Activated B cell treated with CpG ODN at 0.5 μM for 24 hours (primary cell): ENCODE results near the gene HIGD2A. TPM values are rescaled to one million over a fixed set of nuclear protein-coding genes. Genes with fewer than 3 reads are reported as not detected.
A peak's percentile ranks its signal among the peaks of the same experiment; 100 is the strongest.

Source experiments
- ATAC-seq: fragments of 200-7000 bp; cut with Tn5 transposase; one replicate; pipeline ENCODE4 v1.10.0; 2021; ENCODE audit warnings: low read depth, mild to moderate bottlenecking, moderate library complexity
- CTCF ChIA-PET: fragments of 350-600 bp; sonication (Branson Sonifier 250); formaldehyde crosslinking; loops from one replicate; lab custom pipeline; 2021; ENCODE audit warnings: antibody characterized with exemption; lab: Charles Lee
- POLR2A ChIA-PET: fragments of 350-600 bp; sonication (Branson Sonifier 250); formaldehyde crosslinking; loops from one replicate; lab custom pipeline; 2021; ENCODE audit warnings: antibody characterized with exemption; lab: Charles Lee
- DNase-seq: peaks from one replicate; pipeline ENCODE4 v3.0.0; 2022
- H3K27ac Mint-ChIP-seq: one replicate; pipeline ENCODE4 v1.8.0; 2020; ENCODE audit warnings: mixed read lengths
- H3K27me3 Mint-ChIP-seq: one replicate; pipeline ENCODE4 v1.8.0; 2021; ENCODE audit warnings: mixed read lengths
- H3K36me3 Mint-ChIP-seq: one replicate; pipeline ENCODE4 v1.8.0; 2021; ENCODE audit warnings: low read depth, mixed read lengths
- H3K4me1 Mint-ChIP-seq: one replicate; pipeline ENCODE4 v1.8.0; 2021; ENCODE audit warnings: mixed read lengths
- H3K4me3 Mint-ChIP-seq: one replicate; pipeline ENCODE4 v1.8.0; 2020; ENCODE audit warnings: mild to moderate bottlenecking, mixed read lengths
- H3K9me3 Mint-ChIP-seq: one replicate; pipeline ENCODE4 v1.8.0; 2020; ENCODE audit warnings: mixed read lengths
- CTCF ChIP-seq: fragments of 200-600 bp; IDR thresholded peaks from one replicate; pipeline ENCODE4 v1.8.0; 2022; ENCODE audit warnings: antibody characterized with exemption, mild to moderate bottlenecking
- intact Hi-C: fragments of 100-400 bp; cut with micrococcal nuclease; formaldehyde crosslinking; loops from one replicate; pipeline ENCODE4 v1.15.1; 2024
- total RNA-seq: library from RNA; stranded (reverse); gene quantifications from 2 replicates; pipeline ENCODE4 v1.2.3, GENCODE V29; 2022

The HIGD2A gene
- total RNA-seq, 1 donor from 2014 or later, result 116 TPM

GRCh38 chr5:176415240-176415951 lies 26.8 kb downstream of the HIGD2A start:
- no peak for ATAC-seq
- intact Hi-C loops, result no loop called here
- peaks cover 2% of the 10 kb centered on the region for H3K36me3 Mint-ChIP-seq
- peak overlapping the region; percentile 80 for H3K4me3 Mint-ChIP-seq
- H3K4me1 Mint-ChIP-seq, result peaks cover 26% of the 10 kb centered on the region
- peaks cover 3% of the 10 kb centered on the region for H3K27me3 Mint-ChIP-seq
- no peaks in the 10 kb centered on the region for H3K9me3 Mint-ChIP-seq
- peak overlapping the region; percentile 56 for H3K27ac Mint-ChIP-seq
- DNase-seq, result no peak
- POLR2A ChIA-PET, result interaction anchor here (0.6 to 2.5 kb wide), 7 partner anchors 10 to 794 kb away, joined by 3 to 22 read pairs (median 3); partner anchors contain the start of genes FAF2 and RNF44
- CTCF ChIA-PET, result interaction anchor here (0.6 to 3.0 kb wide), 4 partner anchors 32 to 163 kb away, joined by 3 to 18 read pairs (median 9); no protein-coding TSS in a partner anchor
- TF ChIP-seq CTCF, result no peak

- Mint-ChIP-seq H3K4me1 (peaks cover 26% of the 10 kb centered on the region), H3K27ac (peak within 1 kb of the TSS; percentile 56), H3K9me3 (no peaks in the 10 kb centered on the region), H3K4me3 (peak within 1 kb of the TSS; percentile 80), H3K36me3 (peaks cover 2% of the 10 kb centered on the region), H3K27me3 (peaks cover 8% of the 10 kb centered on the region)
- no peak for TF ChIP-seq CTCF
- POLR2A ChIA-PET, result interaction anchor here (0.5 to 2.5 kb wide), 8 partner anchors 11 to 693 kb away, joined by 3 to 22 read pairs (median 3); partner anchors contain the start of genes FAF2 and RNF44
- peak; percentile 80 for DNase-seq
- ATAC-seq, result peak; percentile 97
- CTCF ChIA-PET, result interaction anchor here (0.7 to 3.0 kb wide), 17 partner anchors 10 to 247 kb away, joined by 3 to 18 read pairs (median 4); partner anchors contain the start of gene RNF44
- intact Hi-C loops, result loop anchor here (1.0 to 2.0 kb wide), 8 partner anchors 27 to 242 kb away; partner anchors contain the start of genes FAF2 and KIAA1191
These were observed 27.7 kb downstream of the HIGD2A start, which contains the start of gene CLTB for GRCh38 chr5:176415952-176416924. Gene CLTB (minus strand): TSS chr5:176416539. CDS start chr5:176416363, 176 bp downstream.

GRCh38 chr5:176416965-176417364 lies 28.4 kb downstream of the HIGD2A start:
- ATAC-seq (no peak), DNase-seq (no peak)
- POLR2A ChIA-PET, result interaction anchor here (0.5 to 2.5 kb wide), 5 partner anchors 31 to 694 kb away, joined by 3 to 22 read pairs (median 8); partner anchors contain the start of genes FAF2 and RNF44
- no peak for TF ChIP-seq CTCF
- CTCF ChIA-PET, result interaction anchor here (0.7 to 3.0 kb wide), 17 partner anchors 10 to 246 kb away, joined by 3 to 18 read pairs (median 4); partner anchors contain the start of genes RNF44 and TSPAN17
- H3K27ac Mint-ChIP-seq, result no peak overlapping the region
- peaks cover 10% of the 10 kb centered on the region for H3K27me3 Mint-ChIP-seq
- H3K4me1 Mint-ChIP-seq, result peaks cover 22% of the 10 kb centered on the region
- H3K9me3 Mint-ChIP-seq, result no peaks in the 10 kb centered on the region
- peak overlapping the region; percentile 77 for H3K4me3 Mint-ChIP-seq
- H3K36me3 Mint-ChIP-seq, result peaks cover 2% of the 10 kb centered on the region
- intact Hi-C loops, result loop anchor here (1.0 to 2.0 kb wide), 8 partner anchors 28 to 241 kb away; partner anchors contain the start of genes FAF2 and KIAA1191

GRCh38 chr5:176418251-176418650 lies 29.7 kb downstream of the HIGD2A start:
- no peak for TF ChIP-seq CTCF
- no peak for ATAC-seq
- CTCF ChIA-PET, result interaction anchor here (0.9 to 1.4 kb wide), 5 partner anchors 12 to 242 kb away, joined by 3 to 4 read pairs (median 3); partner anchors contain the start of gene TSPAN17
- Mint-ChIP-seq H3K27ac (no peak overlapping the region), H3K4me1 (peaks cover 22% of the 10 kb centered on the region), H3K9me3 (no peaks in the 10 kb centered on the region), H3K36me3 (no peaks in the 10 kb centered on the region), H3K27me3 (peaks cover 10% of the 10 kb centered on the region), H3K4me3 (no peak overlapping the region)
- no peak for DNase-seq
- intact Hi-C loops, result no loop called here
- POLR2A ChIA-PET, result interaction anchor here (1.3 kb wide), 1 partner anchor 30 kb away, joined by 5 read pairs; the partner anchor contains the start of gene FAF2
